ENCODE data around the gene ZNF804A. TPM values are rescaled to one million over a fixed set of nuclear protein-coding genes. Genes with fewer than 3 reads are reported as not detected.
A peak's percentile ranks its signal among the peaks of the same experiment; 100 is the strongest.

The ZNF804A gene
- total RNA-seq (0.09 TPM), polyA plus RNA-seq (0.05 TPM)
- long read RNA-seq, donor 1 = 0 reads
- long read RNA-seq, donor 2 = 0 reads
- long read RNA-seq, donor 3 = 0 reads
- long read RNA-seq, donor 4 = 0 reads
- long read RNA-seq, donor 5 = 0 reads
- long read RNA-seq, donor 6 = 0 reads
- long read RNA-seq, donor 7 = 0 reads
- long read RNA-seq, donor 8 = 0 reads
- long read RNA-seq, donor 9 = 0 reads
- long read RNA-seq, donor 10, partial matches to known transcripts = 0 of 1 reads
- long read RNA-seq, donor 10, other reads (novel, unspliced or antisense) = 0 of 1 reads

DNA sequence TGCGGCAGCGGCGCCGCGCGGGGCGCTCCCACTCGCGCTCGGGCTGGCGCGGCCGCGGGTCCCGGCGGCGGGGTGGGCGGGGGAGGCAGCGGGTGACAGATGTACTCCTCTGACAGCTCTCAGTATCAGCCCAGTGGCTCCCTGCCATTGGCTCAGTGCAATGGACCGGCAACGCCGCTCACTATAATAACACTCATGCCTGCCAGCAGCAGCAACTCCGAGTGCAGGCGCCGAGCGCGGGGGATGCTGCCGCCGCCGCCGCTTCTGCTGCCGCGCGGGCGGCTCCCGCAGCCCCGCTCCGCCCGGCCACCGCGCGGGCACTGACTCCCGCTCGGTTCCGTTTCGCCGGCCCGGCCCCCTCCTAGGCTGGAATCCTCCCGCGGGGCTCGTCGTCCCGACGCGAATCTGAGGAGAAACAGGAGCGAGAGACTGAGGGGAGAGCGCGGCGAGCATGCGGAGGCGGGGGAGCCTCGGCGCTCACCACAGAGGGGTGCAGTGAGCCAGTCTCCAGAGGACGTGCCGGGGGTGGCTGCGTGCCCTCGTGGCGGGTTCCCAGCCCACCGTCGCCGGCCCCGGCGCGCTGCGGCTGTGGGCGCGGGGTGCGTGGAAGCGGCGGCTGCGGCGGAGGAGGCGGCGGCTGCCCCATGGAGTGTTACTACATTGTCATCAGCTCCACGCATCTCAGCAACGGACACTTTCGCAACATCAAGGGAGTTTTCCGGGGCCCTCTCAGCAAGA lies at the start of gene ZNF804A:
TSS of gene ZNF804A (plus strand) at position 214 of the 738 bp plus-strand sequence. CDS start at position 645, 431 bp downstream.
- WGBS = under 1% methylated on average over 88 of the region's 88 CpGs
- peak in 2 of 9 donors; percentile 6 to 12 for DNase-seq (ENCODE audit: low read depth in 6 of 9, low spot score in 9 of 9)
- H3K27ac ChIP-seq (ENCODE audit: low read depth in 1 of 2, low read length in 1 of 2) = no peak within 1 kb of the TSS
- H3K9me3 ChIP-seq (ENCODE audit: control insufficient read depth in 2 of 2, insufficient read depth in 1 of 2, low read length in 1 of 2) = no peaks in the 10 kb centered on the region
- peaks cover 0 to 3% of the 10 kb centered on the region in 2 donors for H3K4me1 ChIP-seq (ENCODE audit: control insufficient read depth in 2 of 2, insufficient read depth in 2 of 2, low read length in 2 of 2)
- H3K36me3 ChIP-seq (ENCODE audit: control insufficient read depth in 2 of 2, insufficient read depth in 2 of 2, low read length in 1 of 2) = no peaks in the 10 kb centered on the region
- peak within 1 kb of the TSS in 1 of 2 donors; percentile 40 for H3K4me3 ChIP-seq (ENCODE audit: low read length in 2 of 2)
- peaks cover 23 to 41% of the 10 kb centered on the region in 2 donors for H3K27me3 ChIP-seq (ENCODE audit: control insufficient read depth in 2 of 2, insufficient read depth in 1 of 2, low read length in 1 of 2)

DNA sequence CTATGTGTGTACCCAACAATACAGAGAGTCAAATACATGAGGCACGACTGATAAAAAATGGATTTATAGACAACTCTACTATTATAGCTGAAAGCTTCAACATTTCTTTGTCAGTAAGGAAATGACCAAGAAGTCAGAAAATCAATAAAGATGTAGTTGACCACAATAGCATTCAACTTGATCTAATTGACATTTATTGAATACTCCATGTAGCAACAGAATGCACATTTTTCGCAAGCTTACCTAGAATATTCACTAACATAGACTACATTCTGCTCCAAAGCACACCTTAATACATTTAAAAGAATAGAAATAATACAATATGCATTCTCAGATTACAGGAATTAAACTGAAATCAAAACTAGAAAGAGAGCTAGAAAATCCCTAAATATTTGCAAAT lies 49.2 kb upstream of the ZNF804A start:
- 94% methylated on average over 2 of the region's 2 CpGs for WGBS
- H3K27me3 ChIP-seq (ENCODE audit: control insufficient read depth in 2 of 2, insufficient read depth in 1 of 2, low read length in 1 of 2) = no peaks in the 10 kb centered on the region
- no peak overlapping the region for H3K4me3 ChIP-seq (ENCODE audit: low read length in 2 of 2)
- H3K36me3 ChIP-seq (ENCODE audit: control insufficient read depth in 2 of 2, insufficient read depth in 2 of 2, low read length in 1 of 2) = no peaks in the 10 kb centered on the region
- no peaks in the 10 kb centered on the region for H3K4me1 ChIP-seq (ENCODE audit: control insufficient read depth in 2 of 2, insufficient read depth in 2 of 2, low read length in 2 of 2)
- no peaks in the 10 kb centered on the region for H3K9me3 ChIP-seq (ENCODE audit: control insufficient read depth in 2 of 2, insufficient read depth in 1 of 2, low read length in 1 of 2)
- DNase-seq (ENCODE audit: low read depth in 6 of 9, low spot score in 9 of 9) = no peak
- no peak overlapping the region for H3K27ac ChIP-seq (ENCODE audit: low read depth in 1 of 2, low read length in 1 of 2)

DNA sequence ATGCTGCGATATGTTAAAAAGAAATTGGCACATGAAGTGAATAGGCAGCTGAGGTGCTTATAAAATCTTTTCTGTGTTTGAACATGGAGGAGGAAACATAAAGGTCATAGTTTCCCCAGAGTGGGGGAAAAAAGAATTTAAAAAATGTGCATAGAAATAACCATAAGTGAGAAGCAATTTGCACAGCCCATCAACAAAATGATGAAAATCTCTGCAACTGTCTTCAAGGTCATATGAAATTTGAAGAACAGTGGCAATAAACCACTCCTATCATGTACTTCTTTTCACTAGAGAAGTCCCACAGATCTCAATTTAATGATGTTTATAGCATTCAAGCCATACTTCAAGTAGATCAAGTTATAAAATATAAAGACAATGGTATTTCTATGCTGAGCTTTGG lies 46.7 kb upstream of the ZNF804A start:
- WGBS = 85% methylated on average over 1 of the region's 1 CpG
- no peaks in the 10 kb centered on the region for H3K36me3 ChIP-seq (ENCODE audit: control insufficient read depth in 2 of 2, insufficient read depth in 2 of 2, low read length in 1 of 2)
- no peak overlapping the region for H3K4me3 ChIP-seq (ENCODE audit: low read length in 2 of 2)
- H3K27ac ChIP-seq (ENCODE audit: low read depth in 1 of 2, low read length in 1 of 2) = no peak overlapping the region
- H3K4me1 ChIP-seq (ENCODE audit: control insufficient read depth in 2 of 2, insufficient read depth in 2 of 2, low read length in 2 of 2) = no peaks in the 10 kb centered on the region
- DNase-seq (ENCODE audit: low read depth in 6 of 9, low spot score in 9 of 9) = no peak
- H3K9me3 ChIP-seq (ENCODE audit: control insufficient read depth in 2 of 2, insufficient read depth in 1 of 2, low read length in 1 of 2) = no peaks in the 10 kb centered on the region
- H3K27me3 ChIP-seq (ENCODE audit: control insufficient read depth in 2 of 2, insufficient read depth in 1 of 2, low read length in 1 of 2) = no peaks in the 10 kb centered on the region

DNA sequence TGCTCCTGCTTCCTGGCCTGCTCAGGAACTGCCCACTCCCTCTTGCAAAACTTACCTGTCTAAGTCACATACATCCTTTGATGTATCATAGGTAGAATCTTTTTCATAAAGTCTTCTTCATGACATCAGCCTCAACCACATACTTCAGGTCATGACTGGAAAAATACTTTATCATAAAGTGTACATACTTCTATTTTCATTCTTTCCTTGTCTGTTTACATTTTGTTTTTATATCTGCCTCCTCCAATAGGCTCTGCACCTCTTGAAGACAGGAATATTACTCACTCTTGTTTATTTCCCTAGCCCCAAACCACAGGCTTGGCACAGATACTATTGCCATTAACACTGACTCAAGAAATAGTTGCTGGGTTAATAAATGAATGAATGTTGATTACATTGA lies 43.6 kb upstream of the ZNF804A start:
- H3K36me3 ChIP-seq (ENCODE audit: control insufficient read depth in 2 of 2, insufficient read depth in 2 of 2, low read length in 1 of 2) = no peaks in the 10 kb centered on the region
- no peak overlapping the region for H3K4me3 ChIP-seq (ENCODE audit: low read length in 2 of 2)
- H3K4me1 ChIP-seq (ENCODE audit: control insufficient read depth in 2 of 2, insufficient read depth in 2 of 2, low read length in 2 of 2) = no peaks in the 10 kb centered on the region
- H3K27ac ChIP-seq (ENCODE audit: low read depth in 1 of 2, low read length in 1 of 2) = no peak overlapping the region
- H3K27me3 ChIP-seq (ENCODE audit: control insufficient read depth in 2 of 2, insufficient read depth in 1 of 2, low read length in 1 of 2) = no peaks in the 10 kb centered on the region
- no peaks in the 10 kb centered on the region for H3K9me3 ChIP-seq (ENCODE audit: control insufficient read depth in 2 of 2, insufficient read depth in 1 of 2, low read length in 1 of 2)
- no peak for DNase-seq (ENCODE audit: low read depth in 6 of 9, low spot score in 9 of 9)

DNA sequence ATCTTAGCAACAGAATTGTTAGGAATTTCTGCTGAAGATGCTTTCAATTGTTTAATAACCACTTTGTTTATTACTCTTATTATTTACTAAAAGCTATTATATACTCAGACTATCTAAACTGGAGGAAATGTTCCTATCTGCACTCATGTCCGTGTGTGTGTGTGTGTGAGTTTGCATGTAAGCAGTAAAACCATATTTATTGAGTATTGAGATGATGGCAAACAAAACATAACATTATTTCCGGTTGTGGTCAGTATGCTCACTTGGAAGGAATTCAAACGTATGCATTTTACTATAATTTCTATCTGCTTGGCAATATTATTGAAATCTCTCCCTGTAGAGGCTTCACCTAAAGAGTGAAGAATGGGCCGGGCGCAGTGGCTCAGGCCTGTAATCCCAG lies 43.0 kb upstream of the ZNF804A start:
- no peaks in the 10 kb centered on the region for H3K36me3 ChIP-seq (ENCODE audit: control insufficient read depth in 2 of 2, insufficient read depth in 2 of 2, low read length in 1 of 2)
- no peak overlapping the region for H3K27ac ChIP-seq (ENCODE audit: low read depth in 1 of 2, low read length in 1 of 2)
- H3K27me3 ChIP-seq (ENCODE audit: control insufficient read depth in 2 of 2, insufficient read depth in 1 of 2, low read length in 1 of 2) = no peaks in the 10 kb centered on the region
- DNase-seq (ENCODE audit: low read depth in 6 of 9, low spot score in 9 of 9) = no peak
- no peak overlapping the region for H3K4me3 ChIP-seq (ENCODE audit: low read length in 2 of 2)
- no peaks in the 10 kb centered on the region for H3K9me3 ChIP-seq (ENCODE audit: control insufficient read depth in 2 of 2, insufficient read depth in 1 of 2, low read length in 1 of 2)
- 93% methylated on average over 5 of the region's 5 CpGs for WGBS
- no peaks in the 10 kb centered on the region for H3K4me1 ChIP-seq (ENCODE audit: control insufficient read depth in 2 of 2, insufficient read depth in 2 of 2, low read length in 2 of 2)

DNA sequence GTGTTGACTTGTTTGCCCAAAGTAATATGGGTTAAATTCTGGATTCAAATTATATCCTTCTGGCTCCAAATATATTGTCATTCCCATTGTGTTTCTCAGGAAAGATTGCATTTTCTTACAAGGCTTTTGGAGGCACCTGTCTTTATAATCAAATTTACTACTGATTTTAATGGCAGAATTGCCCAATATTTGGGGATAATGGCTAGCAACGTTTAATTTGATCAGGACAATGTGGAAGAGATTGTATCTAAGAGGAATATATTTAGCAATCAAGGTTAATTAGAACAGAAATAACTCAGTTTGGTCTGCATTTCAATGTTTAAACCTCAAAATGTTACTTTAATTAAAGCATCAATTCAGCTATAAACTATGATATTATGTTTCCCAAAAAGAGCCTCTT lies 41.7 kb upstream of the ZNF804A start:
- no peaks in the 10 kb centered on the region for H3K27me3 ChIP-seq (ENCODE audit: control insufficient read depth in 2 of 2, insufficient read depth in 1 of 2, low read length in 1 of 2)
- no peaks in the 10 kb centered on the region for H3K4me1 ChIP-seq (ENCODE audit: control insufficient read depth in 2 of 2, insufficient read depth in 2 of 2, low read length in 2 of 2)
- H3K27ac ChIP-seq (ENCODE audit: low read depth in 1 of 2, low read length in 1 of 2) = no peak overlapping the region
- WGBS = 83% methylated on average over 1 of the region's 1 CpG
- no peak for DNase-seq (ENCODE audit: low read depth in 6 of 9, low spot score in 9 of 9)
- no peak overlapping the region for H3K4me3 ChIP-seq (ENCODE audit: low read length in 2 of 2)
- H3K9me3 ChIP-seq (ENCODE audit: control insufficient read depth in 2 of 2, insufficient read depth in 1 of 2, low read length in 1 of 2) = peaks cover 0 to 5% of the 10 kb centered on the region in 2 donors
- H3K36me3 ChIP-seq (ENCODE audit: control insufficient read depth in 2 of 2, insufficient read depth in 2 of 2, low read length in 1 of 2) = no peaks in the 10 kb centered on the region

DNA sequence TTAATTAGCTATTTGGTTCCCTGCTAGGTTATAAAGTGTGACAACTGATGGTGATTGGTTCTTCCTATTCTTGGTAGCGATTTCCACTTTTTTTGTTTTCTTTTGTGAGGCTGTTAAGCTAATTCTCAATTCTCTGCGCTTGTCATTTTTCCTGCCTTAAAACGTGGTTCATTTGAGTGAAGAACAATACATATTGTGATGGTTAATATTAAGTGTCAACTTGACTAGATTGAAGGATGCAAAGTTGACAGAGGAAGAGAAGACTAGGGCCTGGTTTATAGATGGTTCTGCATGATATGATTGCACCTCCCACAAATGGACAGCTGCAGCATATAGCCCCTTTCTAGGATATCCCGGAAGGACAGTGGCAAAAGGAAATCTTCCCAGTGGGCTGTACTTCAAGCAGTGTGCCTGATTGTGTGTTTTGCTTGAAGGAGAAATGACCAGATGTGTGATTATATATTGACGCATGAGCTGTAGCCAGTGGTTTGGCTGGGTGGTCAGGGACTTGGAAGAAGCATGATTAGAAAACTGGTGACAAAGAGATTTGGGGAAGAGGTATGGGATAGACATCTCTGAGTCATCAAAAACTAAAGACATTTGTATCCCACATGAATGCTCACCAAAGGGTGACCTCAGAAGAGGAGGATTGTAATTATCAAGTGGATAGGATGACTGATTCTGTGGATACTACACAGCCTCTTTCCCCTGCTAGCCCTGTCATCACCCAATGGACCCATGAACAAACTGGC lies 39.4 kb upstream of the ZNF804A start:
- Histone ChIP-seq H3K9me3 (ENCODE audit: control insufficient read depth in 2 of 2, insufficient read depth in 1 of 2, low read length in 1 of 2) (peaks cover 0 to 5% of the 10 kb centered on the region in 2 donors), H3K36me3 (ENCODE audit: control insufficient read depth in 2 of 2, insufficient read depth in 2 of 2, low read length in 1 of 2) (no peaks in the 10 kb centered on the region), H3K27me3 (ENCODE audit: control insufficient read depth in 2 of 2, insufficient read depth in 1 of 2, low read length in 1 of 2) (no peaks in the 10 kb centered on the region), H3K4me3 (ENCODE audit: low read length in 2 of 2) (no peak overlapping the region), H3K4me1 (ENCODE audit: control insufficient read depth in 2 of 2, insufficient read depth in 2 of 2, low read length in 2 of 2) (no peaks in the 10 kb centered on the region), H3K27ac (ENCODE audit: low read depth in 1 of 2, low read length in 1 of 2) (no peak overlapping the region)
- DNase-seq (ENCODE audit: low read depth in 6 of 9, low spot score in 9 of 9) = no peak
- WGBS = 90% methylated on average over 5 of the region's 5 CpGs

DNA sequence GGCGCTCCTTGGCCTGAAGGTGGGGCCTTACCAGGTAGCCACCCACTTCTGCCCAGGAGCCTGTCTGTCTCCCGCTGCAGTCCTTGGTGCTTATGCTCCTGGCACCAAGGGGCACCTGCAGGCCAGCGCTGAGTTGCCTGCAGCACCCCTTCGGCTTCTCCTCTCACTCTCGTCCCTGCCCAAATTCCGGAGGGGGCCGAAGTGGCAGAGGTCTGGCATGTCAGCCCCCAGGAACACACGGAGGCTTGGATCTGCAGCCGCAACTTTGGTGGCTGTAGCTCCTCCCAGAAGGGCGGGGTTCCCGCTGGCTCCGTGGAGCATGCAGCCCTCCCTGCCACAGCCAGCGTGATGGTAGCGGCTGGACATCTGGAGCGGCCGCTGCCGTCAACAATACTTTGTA lies 37.7 kb upstream of the ZNF804A start:
- H3K27me3 ChIP-seq (ENCODE audit: control insufficient read depth in 2 of 2, insufficient read depth in 1 of 2, low read length in 1 of 2) = no peaks in the 10 kb centered on the region
- peaks cover 0 to 5% of the 10 kb centered on the region in 2 donors for H3K9me3 ChIP-seq (ENCODE audit: control insufficient read depth in 2 of 2, insufficient read depth in 1 of 2, low read length in 1 of 2)
- no peak overlapping the region for H3K27ac ChIP-seq (ENCODE audit: low read depth in 1 of 2, low read length in 1 of 2)
- H3K4me1 ChIP-seq (ENCODE audit: control insufficient read depth in 2 of 2, insufficient read depth in 2 of 2, low read length in 2 of 2) = no peaks in the 10 kb centered on the region
- no peak overlapping the region for H3K4me3 ChIP-seq (ENCODE audit: low read length in 2 of 2)
- 96% methylated on average over 17 of the region's 17 CpGs for WGBS
- DNase-seq (ENCODE audit: low read depth in 6 of 9, low spot score in 9 of 9) = no peak
- no peaks in the 10 kb centered on the region for H3K36me3 ChIP-seq (ENCODE audit: control insufficient read depth in 2 of 2, insufficient read depth in 2 of 2, low read length in 1 of 2)

DNA sequence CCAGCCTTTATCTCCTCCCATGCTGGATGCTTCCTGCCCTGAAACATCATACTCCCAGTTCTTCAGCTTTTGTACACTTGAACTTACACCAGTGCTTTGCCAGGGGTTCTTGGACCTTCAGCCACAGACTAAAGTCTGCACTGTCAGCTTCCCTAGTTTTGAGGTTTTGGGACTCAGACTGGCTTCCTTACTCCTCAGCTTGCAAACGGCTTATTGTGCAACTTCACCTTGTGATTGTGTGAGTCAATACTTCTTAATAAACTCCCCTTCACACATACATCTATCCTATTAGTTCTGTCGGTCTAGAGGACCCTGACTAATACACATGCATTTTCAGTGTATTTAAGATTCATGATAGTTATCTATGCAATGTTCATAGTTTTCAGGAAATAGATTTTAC lies 35.8 kb upstream of the ZNF804A start:
- Histone ChIP-seq H3K4me3 (ENCODE audit: low read length in 2 of 2) (no peak overlapping the region), H3K27me3 (ENCODE audit: control insufficient read depth in 2 of 2, insufficient read depth in 1 of 2, low read length in 1 of 2) (no peaks in the 10 kb centered on the region), H3K4me1 (ENCODE audit: control insufficient read depth in 2 of 2, insufficient read depth in 2 of 2, low read length in 2 of 2) (no peaks in the 10 kb centered on the region), H3K36me3 (ENCODE audit: control insufficient read depth in 2 of 2, insufficient read depth in 2 of 2, low read length in 1 of 2) (no peaks in the 10 kb centered on the region), H3K27ac (ENCODE audit: low read depth in 1 of 2, low read length in 1 of 2) (no peak overlapping the region), H3K9me3 (ENCODE audit: control insufficient read depth in 2 of 2, insufficient read depth in 1 of 2, low read length in 1 of 2) (peaks cover 0 to 5% of the 10 kb centered on the region in 2 donors)
- 65% methylated on average over 2 of the region's 2 CpGs for WGBS
- DNase-seq (ENCODE audit: low read depth in 6 of 9, low spot score in 9 of 9) = no peak

All from thymus (tissue), 14 donors.